ENCODE data around the gene PRDM8. TPM values are rescaled to one million over a fixed set of nuclear protein-coding genes. Genes with fewer than 3 reads are reported as not detected.
A peak's percentile ranks its signal among the peaks of the same experiment; 100 is the strongest.

The PRDM8 gene
- total RNA-seq, 2 donors from 2014 or later, result not detected

DNA sequence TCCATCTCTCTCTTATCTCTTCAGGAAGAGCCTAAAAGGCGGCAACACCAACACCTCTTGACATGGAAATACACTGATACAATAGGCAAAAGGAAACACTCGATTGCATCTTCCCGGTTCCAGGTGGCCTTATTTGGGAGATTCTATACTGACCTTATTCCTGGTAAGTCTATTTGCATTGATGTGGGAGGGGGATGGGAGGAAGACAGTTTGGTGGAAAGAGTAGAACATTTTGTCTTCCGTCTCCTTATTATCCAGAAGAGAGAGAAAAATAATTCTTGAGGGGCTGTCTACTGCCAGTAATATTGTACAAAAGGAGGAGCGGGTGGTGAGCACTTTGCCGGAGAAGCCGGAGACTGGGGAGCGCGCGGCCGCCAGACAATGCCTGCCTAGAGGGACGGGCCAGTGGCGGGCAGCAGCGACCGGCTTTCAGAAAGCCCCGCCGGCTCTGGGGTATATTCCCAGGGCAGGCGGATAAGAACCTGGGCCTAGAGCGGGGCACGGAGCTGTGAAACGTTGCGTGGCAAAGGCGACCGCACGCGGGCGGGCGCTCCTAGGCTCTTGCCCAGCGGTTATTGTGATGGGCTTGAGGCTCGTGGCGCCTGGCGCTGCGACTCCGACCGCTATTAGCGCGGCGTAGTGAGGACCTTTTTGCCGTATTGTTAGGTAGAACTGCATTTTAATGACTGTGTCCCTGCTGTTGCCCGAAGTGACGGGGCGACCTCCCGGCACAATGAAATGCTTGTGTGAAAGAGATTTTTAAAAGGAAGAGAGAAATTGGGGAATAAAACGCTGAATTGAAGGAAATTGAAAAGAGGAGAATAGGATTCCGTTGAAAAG is 518 bp downstream of the PRDM8 start:
- Histone ChIP-seq H3K27ac (ENCODE audit: low read depth, low read length) (no peak overlapping the region), H3K9ac (ENCODE audit: extremely low read depth, low read length, poor library complexity, severe bottlenecking) (no peak overlapping the region)

DNA sequence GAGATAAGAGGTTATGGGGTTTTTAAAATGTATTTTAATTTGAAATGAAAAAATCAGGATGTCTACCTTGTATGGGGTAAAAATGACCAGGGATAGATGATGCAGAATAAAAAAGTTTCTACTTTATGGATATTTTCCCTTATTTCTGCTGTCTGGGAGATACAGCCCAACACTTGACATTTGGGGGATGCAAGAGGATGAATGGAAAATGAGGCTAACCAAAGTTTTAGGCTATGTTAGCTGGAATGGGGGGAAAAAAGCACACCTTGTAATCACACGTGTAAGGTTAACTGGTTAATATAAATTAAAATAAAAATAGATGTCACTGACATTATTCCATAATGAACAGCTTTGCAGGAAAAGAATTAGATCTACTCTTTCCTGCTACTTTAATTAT is 1.1 kb downstream of the PRDM8 start:
- Mint-ChIP-seq H3K4me3 (no peak overlapping the region), H3K27me3 (ENCODE audit: insufficient read depth) (peaks cover 94% of the 10 kb centered on the region), H3K9me3 (no peaks in the 10 kb centered on the region), H3K27ac (no peak overlapping the region), H3K4me1 (peaks cover 21% of the 10 kb centered on the region), H3K36me3 (ENCODE audit: low read depth) (no peaks in the 10 kb centered on the region)
- H3K4me3 ChIP-seq (ENCODE audit: low read length), result no peak overlapping the region
- DNase-seq, result no peak
- H3K27ac ChIP-seq (ENCODE audit: low read depth, low read length), result no peak overlapping the region
- H3K27me3 ChIP-seq (ENCODE audit: control insufficient read depth, insufficient read depth, low read length, poor library complexity, severe bottlenecking), result peaks cover 100% of the 10 kb centered on the region
- no peak for TF ChIP-seq CTCF (conservative IDR thresholded peaks at IDR 0.05)
- no peaks in the 10 kb centered on the region for H3K9me3 ChIP-seq (ENCODE audit: control insufficient read depth, low read length)
- peaks cover 5% of the 10 kb centered on the region for H3K4me1 ChIP-seq (ENCODE audit: control insufficient read depth, insufficient read depth, low read length)
- H3K9ac ChIP-seq (ENCODE audit: extremely low read depth, low read length, poor library complexity, severe bottlenecking), result no peak overlapping the region
- no peaks in the 10 kb centered on the region for H3K36me3 ChIP-seq (ENCODE audit: control insufficient read depth, insufficient read depth, low read length)
- whole genome bisulfite sequencing, 2 experiments (ENCODE audit: insufficient coverage in 1 of 2, insufficient read length in 1 of 2), result no CpG with 5 or more reads among the region's 1 CpG

More for the DNA sequence above, 518 bp downstream of the PRDM8 start:
- Mint-ChIP-seq H3K27ac (no peak overlapping the region), H3K4me1 (peaks cover 20% of the 10 kb centered on the region), H3K4me3 (peak overlapping the region; percentile 12), H3K9me3 (no peaks in the 10 kb centered on the region), H3K36me3 (ENCODE audit: low read depth) (no peaks in the 10 kb centered on the region), H3K27me3 (ENCODE audit: insufficient read depth) (peaks cover 96% of the 10 kb centered on the region)
- WGBS, 2 experiments (ENCODE audit: insufficient coverage in 1 of 2, insufficient read length in 1 of 2), result 1% methylated on average over 22 to 45 of the region's 45 CpGs
- Histone ChIP-seq H3K36me3 (ENCODE audit: control insufficient read depth, insufficient read depth, low read length) (no peaks in the 10 kb centered on the region), H3K4me3 (ENCODE audit: low read length) (peak overlapping the region; percentile 28), H3K9me3 (ENCODE audit: control insufficient read depth, low read length) (no peaks in the 10 kb centered on the region), H3K27me3 (ENCODE audit: control insufficient read depth, insufficient read depth, low read length, poor library complexity, severe bottlenecking) (peaks cover 100% of the 10 kb centered on the region), H3K4me1 (ENCODE audit: control insufficient read depth, insufficient read depth, low read length) (peaks cover 5% of the 10 kb centered on the region)
- no peak for TF ChIP-seq CTCF (conservative IDR thresholded peaks at IDR 0.05)
- peak; percentile 79 for DNase-seq

- Mint-ChIP-seq H3K36me3 (ENCODE audit: low read depth) (no peaks in the 10 kb centered on the region), H3K27ac (no peak overlapping the region), H3K4me1 (peaks cover 21% of the 10 kb centered on the region), H3K4me3 (no peak overlapping the region), H3K27me3 (ENCODE audit: insufficient read depth) (peaks cover 94% of the 10 kb centered on the region), H3K9me3 (no peaks in the 10 kb centered on the region)
- H3K9ac ChIP-seq (ENCODE audit: extremely low read depth, low read length, poor library complexity, severe bottlenecking), result no peak overlapping the region
- no peak for TF ChIP-seq CTCF (conservative IDR thresholded peaks at IDR 0.05)
- H3K9me3 ChIP-seq (ENCODE audit: control insufficient read depth, low read length), result no peaks in the 10 kb centered on the region
- H3K4me3 ChIP-seq (ENCODE audit: low read length), result no peak overlapping the region
- H3K27me3 ChIP-seq (ENCODE audit: control insufficient read depth, insufficient read depth, low read length, poor library complexity, severe bottlenecking), result peaks cover 100% of the 10 kb centered on the region
- DNase-seq, result no peak
- H3K36me3 ChIP-seq (ENCODE audit: control insufficient read depth, insufficient read depth, low read length), result no peaks in the 10 kb centered on the region
- peaks cover 5% of the 10 kb centered on the region for H3K4me1 ChIP-seq (ENCODE audit: control insufficient read depth, insufficient read depth, low read length)
- no peak overlapping the region for H3K27ac ChIP-seq (ENCODE audit: low read depth, low read length)
- WGBS, 2 experiments (ENCODE audit: insufficient coverage in 1 of 2, insufficient read length in 1 of 2), result 0 to 13% methylated on average over 1 to 8 of the region's 8 CpGs
These were observed 1.8 kb downstream of the PRDM8 start for GRCh38 chr4:80199004-80199560.
